IMR-90 (cell line): ENCODE measurements around the gene KIF6. TPM values are rescaled to one million over a fixed set of nuclear protein-coding genes. Genes with fewer than 3 reads are reported as not detected.

ENCODE experiments used
- ATAC-seq: fragments of 200-7000 bp; cut with Tn5 transposase; 2 replicates; pipeline ENCODE4 v1.9.1; 2020; ENCODE audit warnings: low read depth, mild to moderate bottlenecking, moderate library complexity
- BruUV-seq: library from RNA; stranded (reverse); fragments of 400-500 nt; replicated peaks from 2 replicates; lab custom pipeline; 2021; lab: Mats Ljungman, UMichigan
- CTCF ChIA-PET: fragments of 300-600 bp; formaldehyde crosslinking; extraction: SDS; loops from one replicate; lab custom pipeline; 2021; ENCODE audit warnings: antibody characterized with exemption; lab: Yijun Ruan, JAX
- POLR2A ChIA-PET: fragments of 300-600 bp; sonication (Branson Sonifier 250); formaldehyde crosslinking; loops from one replicate; lab custom pipeline; 2022; ENCODE audit warnings: antibody characterized with exemption; ENCODE audit not compliant: unreplicated experiment; lab: Charles Lee
- DNase-seq: peaks from one replicate; pipeline ENCODE4 v3.0.0; 2013
- H2AFZ ChIP-seq: replicated peaks from 2 replicates; pipeline ENCODE3; 2013; ENCODE audit warnings: low read length, mild to moderate bottlenecking; ENCODE audit not compliant: poor library complexity
- H2AK5ac ChIP-seq: 2 replicates; pipeline ENCODE4 v1.6.1; 2013; ENCODE audit warnings: low read depth, low read length, inconsistent platforms
- H2AK9ac ChIP-seq: replicated peaks from 2 replicates; pipeline ENCODE3; 2013; ENCODE audit warnings: mild to moderate bottlenecking, low read depth, low read length, moderate library complexity; ENCODE audit not compliant: poor library complexity
- H2BK120ac ChIP-seq: 2 replicates; pipeline ENCODE4 v1.6.1; 2013; ENCODE audit warnings: low read depth, low read length, inconsistent platforms
- H2BK15ac ChIP-seq: 3 replicates; pipeline ENCODE4 v1.6.1; 2013; ENCODE audit warnings: low read depth, low read length, inconsistent platforms
- H2BK20ac ChIP-seq: 2 replicates; pipeline ENCODE4 v1.6.1; 2013; ENCODE audit warnings: low read depth, mild to moderate bottlenecking, inconsistent platforms, low read length, moderate library complexity
- H2BK5ac ChIP-seq: 2 replicates; pipeline ENCODE4 v1.6.1; 2013; ENCODE audit warnings: mild to moderate bottlenecking, low read depth, low read length, inconsistent platforms; ENCODE audit not compliant: poor library complexity, severe bottlenecking
- H3K14ac ChIP-seq: replicated peaks from 2 replicates; pipeline ENCODE4 v1.6.1; 2013; ENCODE audit warnings: low read depth, low read length, inconsistent platforms
- H3K18ac ChIP-seq: 2 replicates; pipeline ENCODE4 v1.6.1; 2013; ENCODE audit warnings: low read depth, low read length, control low read depth
- H3K23ac ChIP-seq: 2 replicates; pipeline ENCODE4 v1.6.1; 2013; ENCODE audit warnings: low read depth, low read length, inconsistent platforms
- H3K27ac ChIP-seq: 2 replicates; pipeline ENCODE4 v1.5.1; 2013; ENCODE audit warnings: mild to moderate bottlenecking, control low read depth, low read length; ENCODE audit not compliant: insufficient read depth
- H3K27me3 ChIP-seq: 2 replicates; pipeline ENCODE4 v1.6.1; 2013; ENCODE audit warnings: low read length; ENCODE audit not compliant: control insufficient read depth, insufficient read depth
- H3K36me3 ChIP-seq: 2 replicates; pipeline ENCODE4 v1.6.1; 2013; ENCODE audit warnings: low read length, mixed read lengths; ENCODE audit not compliant: control insufficient read depth, insufficient read depth
- H3K4ac ChIP-seq: 2 replicates; pipeline ENCODE4 v1.6.1; 2013; ENCODE audit warnings: low read depth, low read length, inconsistent platforms
- H3K4me1 ChIP-seq: 2 replicates; pipeline ENCODE4 v1.6.1; 2013; ENCODE audit warnings: low read length, mixed read lengths; ENCODE audit not compliant: control insufficient read depth, insufficient read depth
- H3K4me2 ChIP-seq: 2 replicates; pipeline ENCODE4 v1.6.1; 2013; ENCODE audit warnings: low read depth, mild to moderate bottlenecking, control low read depth, low read length, moderate library complexity
- H3K4me3 ChIP-seq: 2 replicates; pipeline ENCODE4 v1.5.1; 2013; ENCODE audit warnings: low read depth, mild to moderate bottlenecking, control low read depth, low read length, moderate library complexity; ENCODE audit not compliant: insufficient read depth
- H3K56ac ChIP-seq: 2 replicates; pipeline ENCODE4 v1.6.1; 2013; ENCODE audit warnings: low read length, inconsistent platforms; ENCODE audit not compliant: insufficient read depth; ENCODE audit errors: extremely low read depth
- H3K79me1 ChIP-seq, 2 experiments: 2 replicates each; pipeline ENCODE4 v1.6.1; 2013; ENCODE audit warnings: low read length in 2 of 2, inconsistent platforms in 1 of 2, low read depth in 1 of 2
- H3K9ac ChIP-seq: 2 replicates; pipeline ENCODE4 v1.6.1; 2013; ENCODE audit warnings: low read depth, low read length, control low read depth
- H3K9me1 ChIP-seq: 2 replicates; pipeline ENCODE4 v1.6.1; 2013; ENCODE audit warnings: low read length, inconsistent platforms; ENCODE audit not compliant: insufficient read depth
- H3K9me3 ChIP-seq: 2 replicates; pipeline ENCODE4 v1.6.1; 2013; ENCODE audit warnings: low read length; ENCODE audit not compliant: control insufficient read depth, insufficient read depth
- H4K20me1 ChIP-seq: 2 replicates; pipeline ENCODE4 v1.6.1; 2013; ENCODE audit warnings: low read length, inconsistent platforms; ENCODE audit not compliant: insufficient read depth
- H4K5ac ChIP-seq: 2 replicates; pipeline ENCODE4 v1.6.1; 2013; ENCODE audit warnings: mild to moderate bottlenecking, low read depth, low read length, control low read depth
- H4K8ac ChIP-seq, 2 experiments: 2 replicates each; pipeline ENCODE4 v1.6.1; 2013; ENCODE audit warnings: low read depth in 2 of 2, low read length in 2 of 2, control low read depth in 1 of 2, inconsistent platforms in 1 of 2
- H4K91ac ChIP-seq: 2 replicates; pipeline ENCODE4 v1.6.1; 2013; ENCODE audit warnings: low read depth, low read length, inconsistent platforms; ENCODE audit not compliant: insufficient read depth
- BHLHE40 ChIP-seq: fragments of 150-350 bp; IDR thresholded peaks from 2 replicates; pipeline ENCODE4 v1.6.1; 2016; ENCODE audit warnings: mild to moderate bottlenecking, low read depth, low read length
- CHD1 ChIP-seq: IDR thresholded peaks from 2 replicates; pipeline ENCODE4 v1.6.1; 2012; ENCODE audit warnings: low read depth, low read length, improper control_type of control experiment
- FOS ChIP-seq: fragments of 150-350 bp; IDR thresholded peaks from 2 replicates; pipeline ENCODE4 v1.6.1; 2016; ENCODE audit warnings: low read depth, low read length
- MAFK ChIP-seq: IDR thresholded peaks from 2 replicates; pipeline ENCODE4 v1.6.1; 2012; ENCODE audit warnings: low read depth, low read length, improper control_type of control experiment
- MAZ ChIP-seq: IDR thresholded peaks from 2 replicates; pipeline ENCODE4 v1.6.1; 2012; ENCODE audit warnings: low read depth, mild to moderate bottlenecking, low read length, improper control_type of control experiment, moderate library complexity, borderline replicate concordance
- MXI1 ChIP-seq: IDR thresholded peaks from 2 replicates; pipeline ENCODE4 v1.6.1; 2012; ENCODE audit warnings: low read depth, mild to moderate bottlenecking, low read length, moderate library complexity, borderline replicate concordance
- NFE2L2 ChIP-seq: fragments of 150-350 bp; IDR thresholded peaks from 2 replicates; pipeline ENCODE4 v1.6.1; 2016; ENCODE audit warnings: low read depth, mild to moderate bottlenecking, low read length
- POLR2A ChIP-seq: IDR thresholded peaks from 2 replicates; pipeline ENCODE4 v1.6.1; 2012; ENCODE audit warnings: mild to moderate bottlenecking, low read depth, low read length
- RAD21 ChIP-seq: IDR thresholded peaks from 2 replicates; pipeline ENCODE4 v1.6.1; 2012; ENCODE audit warnings: low read length, improper control_type of control experiment
- RCOR1 ChIP-seq: IDR thresholded peaks from 2 replicates; pipeline ENCODE4 v1.6.1; 2012; ENCODE audit warnings: mild to moderate bottlenecking, low read length, improper control_type of control experiment; ENCODE audit not compliant: insufficient replicate concordance
- SMC3 ChIP-seq: fragments of 150-350 bp; IDR thresholded peaks from 2 replicates; pipeline ENCODE4 v1.6.1; 2016; ENCODE audit warnings: low read depth, mild to moderate bottlenecking, antibody characterized with exemption, low read length, moderate library complexity
- dilution Hi-C: fragments of 300-500 bp; cut with HindIII; formaldehyde crosslinking; loops from one replicate; pipeline ENCODE4 v1.14.3; 2018; ENCODE audit warnings: low sequenced_read_pairs; ENCODE audit not compliant: unreplicated experiment
- in situ Hi-C: fragments of 300-500 bp; cut with MboI; formaldehyde crosslinking; loops from 3 replicates; pipeline ENCODE4 v1.14.3; 2019; ENCODE audit warnings: low sequenced_read_pairs, inconsistent platforms, mixed read lengths
- intact Hi-C: fragments of 100-400 bp; cut with micrococcal nuclease; formaldehyde crosslinking; loops from 2 replicates; pipeline ENCODE4 v1.10.0; 2022
- polyA plus RNA-seq, 3 experiments: library from polyadenylated mRNA; depleted of rRNA; stranded (reverse); fragments of >200 nt; gene quantifications; 2 replicates each; pipeline ENCODE4 v1.2.3, GENCODE V29; 2012; ENCODE audit warnings: low replicate concordance in 1 of 3
- total RNA-seq: library from RNA; depleted of rRNA; stranded (reverse); fragments of >200 nt; gene quantifications from 2 replicates; pipeline ENCODE4 v1.2.3, GENCODE V29; 2012
- TF ChIP-seq, protein P1 (sequence below): fragments of 150-350 bp; IDR thresholded peaks from 2 replicates; pipeline ENCODE4 v1.6.1; 2017; ENCODE audit warnings: mild to moderate bottlenecking, antibody characterized with exemption, low read length, low read depth
- TF ChIP-seq, protein P2 (sequence below): fragments of 150-350 bp; IDR thresholded peaks from 2 replicates; pipeline ENCODE4 v1.6.1; 2016; ENCODE audit warnings: low read depth, mild to moderate bottlenecking, low read length, moderate library complexity, borderline replicate concordance
- TF ChIP-seq, protein P3 (sequence below): conservative IDR thresholded peaks from 2 replicates; pipeline ENCODE4 v1.5.1; 2012; ENCODE audit warnings: mild to moderate bottlenecking, low read depth, low read length, improper control_type of control experiment

Gene KIF6
- total and polyA plus RNA-seq, 2 of the 4 experiments (the other 2 are of a cell fraction) = under 0.01 to 0.10 TPM

DNA sequence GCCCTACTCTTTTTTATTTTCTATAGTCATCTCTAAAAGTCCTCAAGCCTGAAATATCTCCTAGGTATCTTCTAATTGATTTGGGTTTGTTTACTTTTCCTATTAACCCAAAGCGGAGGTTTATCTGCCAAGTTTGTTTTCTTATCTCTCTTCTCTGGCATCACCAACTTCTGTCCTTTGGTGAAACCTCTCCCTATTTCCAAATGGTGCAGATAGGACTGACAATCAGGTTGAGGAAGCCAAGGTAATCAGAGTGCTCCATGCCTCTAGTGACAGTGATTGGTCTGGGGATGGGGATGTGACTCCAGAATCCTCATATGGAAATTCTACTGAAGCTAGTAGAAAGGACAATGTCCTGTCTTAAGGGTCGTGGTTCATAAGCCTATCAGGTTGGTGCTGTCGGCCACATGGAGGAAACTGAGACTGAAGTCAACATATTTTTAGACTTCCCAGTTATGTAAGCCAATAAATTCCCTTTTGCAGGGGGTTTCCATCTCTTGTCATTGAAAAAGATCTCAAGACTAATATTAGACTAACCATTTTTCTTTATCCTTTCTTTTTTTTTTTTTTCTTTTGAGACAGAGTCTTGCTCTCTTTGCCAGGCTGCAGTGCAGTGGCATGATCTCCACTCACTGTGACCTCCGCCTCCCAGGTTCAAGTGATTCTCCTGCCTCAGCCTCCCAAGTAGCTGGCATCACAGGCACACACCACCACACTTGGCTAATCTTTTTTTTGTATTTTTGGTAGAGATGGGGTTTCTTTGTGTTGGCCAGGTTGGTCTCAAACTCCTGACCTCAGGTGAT is 28.0 kb downstream of the KIF6 start (continued):
- TF ChIP-seq RAD21 = no peak

DNA sequence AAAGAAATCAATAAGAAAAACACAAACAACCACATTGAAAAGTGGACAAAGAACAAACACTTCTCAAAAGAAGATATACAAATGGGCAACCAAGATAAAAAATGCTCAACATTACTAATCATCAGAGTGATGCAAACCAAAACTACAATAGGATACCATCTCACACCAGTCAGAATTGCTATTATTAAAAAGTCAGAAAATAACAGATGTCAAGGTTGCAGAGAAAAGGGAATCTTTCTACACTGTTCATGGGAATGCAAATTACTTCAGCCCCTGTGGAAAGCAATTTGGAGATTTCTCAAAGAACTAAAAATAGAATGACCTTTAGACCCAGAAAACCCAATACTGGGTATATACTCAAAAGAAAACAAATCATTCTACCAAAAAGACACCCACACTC is 29.8 kb downstream of the KIF6 start:
- H3K4me3 ChIP-seq = no peak overlapping the region
- ChIA-PET POLR2A (no interaction called here), CTCF (no interaction called here)
- H2AFZ ChIP-seq = no peak overlapping the region
- BruUV-seq = no TSS peak
- H2BK5ac ChIP-seq = no peak overlapping the region
- H3K4ac ChIP-seq = no peak overlapping the region
- H3K56ac ChIP-seq = no peak overlapping the region
- H2AK5ac ChIP-seq = no peak overlapping the region
- peaks cover 4% of the 10 kb centered on the region for H3K27me3 ChIP-seq
- no peak overlapping the region for H3K23ac ChIP-seq
- H2AK9ac ChIP-seq = no peak overlapping the region
- no peaks in the 10 kb centered on the region for H3K9me1 ChIP-seq
- H2BK15ac ChIP-seq = no peak overlapping the region
- dilution Hi-C loops = no loop called here
- no peak overlapping the region for H2BK20ac ChIP-seq
- H3K27ac ChIP-seq = no peak overlapping the region
- no peak overlapping the region for H3K14ac ChIP-seq
- no peak overlapping the region for H3K9ac ChIP-seq
- no peaks in the 10 kb centered on the region for H3K36me3 ChIP-seq
- intact Hi-C loops = no loop called here
- no peak overlapping the region for H4K8ac ChIP-seq
- H4K91ac ChIP-seq = no peak overlapping the region
- H4K20me1 ChIP-seq = no peaks in the 10 kb centered on the region
- DNase-seq = no peak
- H2BK120ac ChIP-seq = no peak overlapping the region
- H3K18ac ChIP-seq = no peak overlapping the region
- H3K4me2 ChIP-seq = no peak overlapping the region
- no peaks in the 10 kb centered on the region for H3K79me1 ChIP-seq
- H3K4me1 ChIP-seq = no peaks in the 10 kb centered on the region
- H3K9me3 ChIP-seq = no peaks in the 10 kb centered on the region
- in situ Hi-C loops = no loop called here
- no peak for ATAC-seq
- H4K5ac ChIP-seq = no peak overlapping the region
- TF ChIP-seq MAFK (no peak), SMC3 (no peak), NFE2L2 (no peak), MAZ (no peak), CHD1 (no peak), POLR2A (no peak), RCOR1 (no peak), BHLHE40 (no peak), MXI1 (no peak), FOS (no peak), RAD21 (no peak)
- TF ChIP-seq, protein P1, sequence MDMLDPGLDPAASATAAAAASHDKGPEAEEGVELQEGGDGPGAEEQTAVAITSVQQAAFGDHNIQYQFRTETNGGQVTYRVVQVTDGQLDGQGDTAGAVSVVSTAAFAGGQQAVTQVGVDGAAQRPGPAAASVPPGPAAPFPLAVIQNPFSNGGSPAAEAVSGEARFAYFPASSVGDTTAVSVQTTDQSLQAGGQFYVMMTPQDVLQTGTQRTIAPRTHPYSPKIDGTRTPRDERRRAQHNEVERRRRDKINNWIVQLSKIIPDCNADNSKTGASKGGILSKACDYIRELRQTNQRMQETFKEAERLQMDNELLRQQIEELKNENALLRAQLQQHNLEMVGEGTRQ = no peak
- TF ChIP-seq, protein P2, sequence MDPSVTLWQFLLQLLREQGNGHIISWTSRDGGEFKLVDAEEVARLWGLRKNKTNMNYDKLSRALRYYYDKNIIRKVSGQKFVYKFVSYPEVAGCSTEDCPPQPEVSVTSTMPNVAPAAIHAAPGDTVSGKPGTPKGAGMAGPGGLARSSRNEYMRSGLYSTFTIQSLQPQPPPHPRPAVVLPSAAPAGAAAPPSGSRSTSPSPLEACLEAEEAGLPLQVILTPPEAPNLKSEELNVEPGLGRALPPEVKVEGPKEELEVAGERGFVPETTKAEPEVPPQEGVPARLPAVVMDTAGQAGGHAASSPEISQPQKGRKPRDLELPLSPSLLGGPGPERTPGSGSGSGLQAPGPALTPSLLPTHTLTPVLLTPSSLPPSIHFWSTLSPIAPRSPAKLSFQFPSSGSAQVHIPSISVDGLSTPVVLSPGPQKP = no peak
- TF ChIP-seq, protein P3, sequence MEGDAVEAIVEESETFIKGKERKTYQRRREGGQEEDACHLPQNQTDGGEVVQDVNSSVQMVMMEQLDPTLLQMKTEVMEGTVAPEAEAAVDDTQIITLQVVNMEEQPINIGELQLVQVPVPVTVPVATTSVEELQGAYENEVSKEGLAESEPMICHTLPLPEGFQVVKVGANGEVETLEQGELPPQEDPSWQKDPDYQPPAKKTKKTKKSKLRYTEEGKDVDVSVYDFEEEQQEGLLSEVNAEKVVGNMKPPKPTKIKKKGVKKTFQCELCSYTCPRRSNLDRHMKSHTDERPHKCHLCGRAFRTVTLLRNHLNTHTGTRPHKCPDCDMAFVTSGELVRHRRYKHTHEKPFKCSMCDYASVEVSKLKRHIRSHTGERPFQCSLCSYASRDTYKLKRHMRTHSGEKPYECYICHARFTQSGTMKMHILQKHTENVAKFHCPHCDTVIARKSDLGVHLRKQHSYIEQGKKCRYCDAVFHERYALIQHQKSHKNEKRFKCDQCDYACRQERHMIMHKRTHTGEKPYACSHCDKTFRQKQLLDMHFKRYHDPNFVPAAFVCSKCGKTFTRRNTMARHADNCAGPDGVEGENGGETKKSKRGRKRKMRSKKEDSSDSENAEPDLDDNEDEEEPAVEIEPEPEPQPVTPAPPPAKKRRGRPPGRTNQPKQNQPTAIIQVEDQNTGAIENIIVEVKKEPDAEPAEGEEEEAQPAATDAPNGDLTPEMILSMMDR = no peak
